ENCODE measurements around the gene SLC24A3. TPM values are rescaled to one million over a fixed set of nuclear protein-coding genes. Genes with fewer than 3 reads are reported as not detected.

Gene SLC24A3
- total and polyA plus RNA-seq, 2 experiments from 2014 or later: 0.81 to 2.5 TPM

GRCh38 chr20:19510611-19511010, 298.2 kb downstream of the SLC24A3 start (continued):
- TF ChIP-seq, protein P1, sequence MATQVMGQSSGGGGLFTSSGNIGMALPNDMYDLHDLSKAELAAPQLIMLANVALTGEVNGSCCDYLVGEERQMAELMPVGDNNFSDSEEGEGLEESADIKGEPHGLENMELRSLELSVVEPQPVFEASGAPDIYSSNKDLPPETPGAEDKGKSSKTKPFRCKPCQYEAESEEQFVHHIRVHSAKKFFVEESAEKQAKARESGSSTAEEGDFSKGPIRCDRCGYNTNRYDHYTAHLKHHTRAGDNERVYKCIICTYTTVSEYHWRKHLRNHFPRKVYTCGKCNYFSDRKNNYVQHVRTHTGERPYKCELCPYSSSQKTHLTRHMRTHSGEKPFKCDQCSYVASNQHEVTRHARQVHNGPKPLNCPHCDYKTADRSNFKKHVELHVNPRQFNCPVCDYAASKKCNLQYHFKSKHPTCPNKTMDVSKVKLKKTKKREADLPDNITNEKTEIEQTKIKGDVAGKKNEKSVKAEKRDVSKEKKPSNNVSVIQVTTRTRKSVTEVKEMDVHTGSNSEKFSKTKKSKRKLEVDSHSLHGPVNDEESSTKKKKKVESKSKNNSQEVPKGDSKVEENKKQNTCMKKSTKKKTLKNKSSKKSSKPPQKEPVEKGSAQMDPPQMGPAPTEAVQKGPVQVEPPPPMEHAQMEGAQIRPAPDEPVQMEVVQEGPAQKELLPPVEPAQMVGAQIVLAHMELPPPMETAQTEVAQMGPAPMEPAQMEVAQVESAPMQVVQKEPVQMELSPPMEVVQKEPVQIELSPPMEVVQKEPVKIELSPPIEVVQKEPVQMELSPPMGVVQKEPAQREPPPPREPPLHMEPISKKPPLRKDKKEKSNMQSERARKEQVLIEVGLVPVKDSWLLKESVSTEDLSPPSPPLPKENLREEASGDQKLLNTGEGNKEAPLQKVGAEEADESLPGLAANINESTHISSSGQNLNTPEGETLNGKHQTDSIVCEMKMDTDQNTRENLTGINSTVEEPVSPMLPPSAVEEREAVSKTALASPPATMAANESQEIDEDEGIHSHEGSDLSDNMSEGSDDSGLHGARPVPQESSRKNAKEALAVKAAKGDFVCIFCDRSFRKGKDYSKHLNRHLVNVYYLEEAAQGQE (IDR thresholded peaks at IDR 0.05; ENCODE audit: unreplicated experiment): no peak
- TF ChIP-seq ZNF114 (CRISPR knock-in tag; IDR thresholded peaks at IDR 0.05): no peak
- TF ChIP-seq NANOG (IDR thresholded peaks at IDR 0.05; ENCODE audit: borderline replicate concordance): no peak
- TF ChIP-seq, protein P2, sequence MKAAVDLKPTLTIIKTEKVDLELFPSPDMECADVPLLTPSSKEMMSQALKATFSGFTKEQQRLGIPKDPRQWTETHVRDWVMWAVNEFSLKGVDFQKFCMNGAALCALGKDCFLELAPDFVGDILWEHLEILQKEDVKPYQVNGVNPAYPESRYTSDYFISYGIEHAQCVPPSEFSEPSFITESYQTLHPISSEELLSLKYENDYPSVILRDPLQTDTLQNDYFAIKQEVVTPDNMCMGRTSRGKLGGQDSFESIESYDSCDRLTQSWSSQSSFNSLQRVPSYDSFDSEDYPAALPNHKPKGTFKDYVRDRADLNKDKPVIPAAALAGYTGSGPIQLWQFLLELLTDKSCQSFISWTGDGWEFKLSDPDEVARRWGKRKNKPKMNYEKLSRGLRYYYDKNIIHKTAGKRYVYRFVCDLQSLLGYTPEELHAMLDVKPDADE (IDR thresholded peaks at IDR 0.05): no peak
- no peak for TF ChIP-seq POLR2AphosphoS5 (IDR thresholded peaks at IDR 0.05; ENCODE audit: low read depth)
- no peak for TF ChIP-seq ZNF331 (CRISPR knock-in tag; IDR thresholded peaks at IDR 0.05; ENCODE audit: low read depth)

DNA sequence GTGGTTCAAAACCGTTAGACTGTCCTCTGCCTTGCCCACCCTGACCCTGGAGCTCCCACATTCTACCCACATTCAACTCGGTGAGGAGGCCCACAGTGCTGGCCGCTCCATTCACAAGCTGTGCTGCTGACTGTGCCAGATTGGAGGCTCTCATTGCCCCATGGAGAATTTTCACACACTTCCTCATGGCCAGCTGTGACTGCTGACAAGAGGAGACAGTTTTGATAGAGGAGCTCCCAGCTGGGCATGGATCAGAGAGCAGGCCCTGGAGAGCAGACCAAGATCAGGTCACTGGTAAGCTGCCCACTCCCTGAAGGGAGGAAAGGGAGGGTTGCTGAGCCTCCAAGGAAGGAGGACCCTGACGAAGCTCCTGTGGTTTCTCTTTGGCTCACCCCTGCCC, 299.5 kb downstream of the SLC24A3 start:
- H3K4me2 ChIP-seq: no peak overlapping the region
- H2AFZ ChIP-seq: no peak overlapping the region
- no peaks in the 10 kb centered on the region for H4K20me1 ChIP-seq (replicated peaks; ENCODE audit: insufficient read depth)
- no peaks in the 10 kb centered on the region for H3K79me2 ChIP-seq (replicated peaks; ENCODE audit: insufficient read depth)
- DNase-seq (ENCODE audit: low spot score) (no peak), ATAC-seq (no peak)
- no peaks in the 10 kb centered on the region for H3K27me3 ChIP-seq (ENCODE audit: insufficient read depth)
- Mint-ChIP-seq H3K27me3 (ENCODE audit: insufficient read depth, low read depth, poor library complexity) (peaks cover 7% of the 10 kb centered on the region), H3K36me3 (ENCODE audit: low read depth) (no peaks in the 10 kb centered on the region; the same call in 2 of the 3 replicates), H3K9me3 (peaks cover 9% of the 10 kb centered on the region; the same call in 1 of the 3 replicates), H3K4me3 (no peak overlapping the region), H3K27ac (no peak overlapping the region), H3K4me1 (peaks cover 8% of the 10 kb centered on the region)
- H3K4me3 ChIP-seq: no peak overlapping the region
- no peaks in the 10 kb centered on the region for H3K9me2 ChIP-seq (ENCODE audit: insufficient read depth)
- H3K4me1 ChIP-seq (ENCODE audit: insufficient read depth): no peaks in the 10 kb centered on the region
- H3F3A ChIP-seq (replicated peaks; ENCODE audit: low read depth): no peaks in the 10 kb centered on the region
- no peaks in the 10 kb centered on the region for H3K36me3 ChIP-seq (ENCODE audit: insufficient read depth)
- H3K27ac ChIP-seq (ENCODE audit: low read depth): no peak overlapping the region
- TF ChIP-seq EZH2 (IDR thresholded peaks at IDR 0.05; ENCODE audit: low read depth, unreplicated experiment) (no peak), ZNF331 (CRISPR knock-in tag; IDR thresholded peaks at IDR 0.05; ENCODE audit: low read depth) (no peak), NANOG (IDR thresholded peaks at IDR 0.05; ENCODE audit: borderline replicate concordance) (no peak), CTCF (conservative IDR thresholded peaks at IDR 0.05; ENCODE audit: low read depth in 2 of 2) (no peak), EZH2phosphoT487 (IDR thresholded peaks at IDR 0.05; ENCODE audit: unreplicated experiment) (no peak), ZNF114 (CRISPR knock-in tag; IDR thresholded peaks at IDR 0.05) (no peak), CREB1 (CRISPR knock-in tag; IDR thresholded peaks at IDR 0.05; ENCODE audit: low read depth) (no peak), JUNB (IDR thresholded peaks at IDR 0.05; ENCODE audit: unreplicated experiment) (no peak), STAT1 (IDR thresholded peaks at IDR 0.05; ENCODE audit: unreplicated experiment) (no peak)
- TF ChIP-seq, protein P1 (IDR thresholded peaks at IDR 0.05; ENCODE audit: unreplicated experiment): no peak
- TF ChIP-seq, protein P2 (IDR thresholded peaks at IDR 0.05): no peak
